Measurements from ENCODE around the gene PGM2L1.
"Not testable (repeated sequence)": the region's sequence is repeated elsewhere in the genome, so short reads cannot be mapped to it uniquely, and the experiment has no call there.

Gene PGM2L1

DNA sequence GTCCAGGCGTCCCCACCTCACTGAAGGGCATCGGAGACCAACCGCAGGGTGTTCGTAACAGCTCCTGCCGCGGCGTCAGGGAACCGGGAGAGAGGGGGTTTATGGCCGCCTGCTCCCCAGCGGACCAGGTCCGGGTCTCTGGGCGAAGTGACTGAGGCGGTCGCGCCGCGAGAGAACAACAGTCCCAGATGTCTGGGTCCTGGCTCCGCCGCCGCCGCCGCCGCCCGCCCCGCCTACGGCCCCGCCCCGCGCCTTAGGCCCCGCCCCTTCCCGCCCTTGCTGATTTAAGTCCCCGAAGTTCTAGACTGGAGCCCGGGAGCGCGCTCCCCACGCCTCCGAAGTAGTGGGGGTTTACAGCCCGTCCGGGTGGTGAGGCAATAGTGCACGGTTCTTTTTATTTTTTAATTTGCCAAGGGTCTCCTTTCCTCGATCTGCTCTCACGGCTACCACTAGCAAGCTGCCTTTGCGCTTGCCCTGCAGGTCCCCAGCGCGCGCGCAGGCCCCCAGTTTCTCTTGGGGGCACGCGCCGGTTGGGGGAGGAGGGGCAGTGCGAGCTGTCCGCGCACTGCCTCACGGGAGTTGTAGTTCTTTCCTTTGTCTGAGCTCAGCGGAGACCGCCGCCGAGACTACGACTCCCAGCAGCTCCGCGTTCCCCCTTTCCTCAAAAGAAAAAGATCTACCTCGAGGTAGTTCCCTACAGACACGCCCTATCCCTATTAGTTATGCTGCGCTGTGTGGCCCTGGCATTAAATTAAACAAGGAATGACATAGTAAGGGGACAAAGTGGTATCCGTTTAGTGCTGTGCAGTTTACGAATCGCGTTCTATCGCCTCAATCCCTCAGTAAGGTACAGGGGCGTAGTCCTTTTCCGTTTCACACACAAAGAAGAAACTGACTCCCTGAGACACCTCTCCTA is at the start of gene PGM2L1:
TSS of gene PGM2L1 (minus strand) at position 190 of the 916 bp plus-strand sequence. CDS start 272 bp downstream, outside the sequence.
- DNase-seq, result peak; percentile 91

DNA sequence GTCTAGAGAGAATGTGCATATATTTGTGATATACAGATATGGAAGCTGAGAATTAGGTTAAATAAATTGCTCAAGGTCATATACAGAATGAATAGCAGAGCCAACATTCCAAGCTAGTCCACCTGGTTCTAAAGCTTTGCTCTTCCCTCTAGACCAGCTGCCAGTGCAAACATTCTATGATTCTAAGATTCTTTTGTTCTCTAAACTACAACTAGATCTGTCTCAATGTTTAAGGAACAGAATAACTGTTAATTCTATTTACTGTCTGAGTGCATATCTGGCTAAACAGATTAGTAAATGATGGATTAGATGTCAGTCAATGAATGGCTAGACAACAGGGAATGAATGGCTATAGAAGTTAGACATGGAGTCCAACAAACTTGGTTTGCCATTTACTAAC is 49.5 kb upstream of the PGM2L1 start:
- no peak for DNase-seq

DNA sequence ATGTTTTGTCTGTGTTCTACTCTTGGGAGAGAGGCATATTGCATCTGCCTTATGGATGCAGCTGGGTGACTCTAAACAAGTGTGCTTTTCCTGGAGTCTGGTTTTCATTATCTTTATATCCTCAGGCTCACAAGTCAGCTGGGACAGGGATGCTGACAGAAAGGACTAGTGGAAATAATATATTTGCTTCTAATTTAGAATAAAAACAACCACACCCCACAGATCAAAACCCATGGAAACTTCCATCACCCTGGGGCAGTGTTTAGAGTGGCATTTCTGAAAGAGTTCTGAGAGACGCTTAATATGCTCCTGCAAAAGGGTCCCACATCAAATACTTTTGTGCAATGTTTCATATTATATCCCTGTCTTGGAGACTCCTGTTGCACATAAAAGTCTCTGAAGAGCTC is 48.3 kb upstream of the PGM2L1 start:
- no peak for DNase-seq

DNA sequence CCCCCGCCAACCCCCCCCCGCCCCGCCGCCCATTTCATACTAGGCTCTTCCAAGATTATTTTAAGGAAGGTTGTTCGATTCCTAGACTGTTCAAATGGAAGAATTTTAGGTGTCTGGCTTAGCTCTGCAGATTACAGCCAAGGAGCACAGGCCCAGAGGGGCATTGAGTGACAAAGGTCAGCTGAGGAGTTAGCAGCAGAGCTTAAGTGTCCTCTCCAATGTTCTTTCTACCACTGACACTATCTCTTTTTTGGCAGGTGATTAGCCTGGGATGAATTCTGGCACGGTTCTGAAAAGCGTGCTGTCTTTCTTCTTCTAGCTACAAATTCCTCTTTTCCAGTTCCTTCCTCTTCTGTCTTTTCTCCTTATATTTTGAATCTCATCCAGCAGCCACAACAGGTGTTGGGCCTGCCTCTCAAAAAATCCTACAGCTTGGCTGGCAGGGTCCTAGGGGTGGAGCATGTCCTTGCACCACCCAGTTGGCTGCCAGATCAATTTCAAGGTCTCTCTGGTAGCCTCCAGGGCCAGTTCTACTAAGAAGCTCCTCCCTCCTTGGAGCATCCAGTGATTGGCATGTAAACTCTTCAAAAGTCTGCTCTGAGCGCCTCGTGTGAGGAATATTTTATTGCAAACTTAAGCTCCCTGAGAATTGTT is 46.1 kb upstream of the PGM2L1 start:
- DNase-seq, result no peak

DNA sequence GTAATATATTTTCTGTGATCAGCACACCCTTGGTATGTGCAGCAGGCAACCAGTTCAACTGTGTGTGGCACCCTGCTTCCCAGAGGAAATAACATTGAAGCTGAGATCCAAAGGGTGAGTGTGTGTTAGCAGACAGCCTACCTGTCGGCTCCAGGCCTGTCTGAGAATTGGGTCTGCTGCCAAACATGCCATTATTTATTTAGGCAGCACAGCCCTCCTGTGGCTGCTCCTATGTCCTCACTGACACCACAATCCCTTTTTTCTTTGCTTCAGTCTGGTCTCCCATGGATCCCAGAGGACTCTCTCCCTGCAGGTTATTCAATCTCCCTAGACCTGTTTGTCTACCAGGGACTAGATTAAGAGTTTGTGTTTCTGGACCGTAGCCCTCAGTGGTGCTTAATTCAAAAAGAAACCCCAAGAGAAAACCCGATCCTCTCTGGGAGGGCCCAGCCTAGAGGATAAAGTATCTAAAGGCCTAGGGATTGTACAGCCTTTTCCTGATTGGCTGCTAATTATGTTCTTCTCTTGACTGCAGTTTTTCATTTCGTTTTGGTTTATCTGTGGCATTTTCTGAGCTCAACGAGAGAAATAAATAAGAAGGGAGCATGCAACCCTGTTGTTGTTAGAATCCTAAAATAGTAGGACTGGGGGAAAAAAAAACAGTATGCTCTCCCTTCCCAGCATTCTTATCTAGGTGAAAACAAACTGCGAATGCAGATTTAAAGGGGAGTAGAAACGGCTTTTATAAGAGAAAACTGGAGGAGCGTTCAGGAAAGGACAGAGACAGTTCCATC is 45.0 kb upstream of the PGM2L1 start:
- DNase-seq, result no peak

DNA sequence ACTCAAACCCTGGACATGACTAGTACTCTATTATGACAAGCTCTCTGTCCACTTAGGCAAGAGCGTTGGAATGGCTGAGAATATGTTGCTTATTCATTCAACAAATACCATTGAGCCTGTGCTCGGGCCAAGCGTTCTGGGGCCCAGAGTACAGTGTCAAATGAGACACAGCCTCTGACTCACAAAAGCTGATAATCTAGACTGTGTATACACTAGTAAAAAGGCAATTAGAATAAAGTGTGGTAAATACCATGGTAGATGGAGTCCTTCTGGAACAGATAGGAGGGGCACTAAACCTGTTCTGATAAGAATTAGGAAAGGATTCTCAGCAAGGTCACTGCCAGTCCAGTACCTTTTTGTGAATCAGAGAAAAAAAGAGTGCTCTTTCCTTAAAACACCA is 44.4 kb upstream of the PGM2L1 start:
- no peak for DNase-seq

DNA sequence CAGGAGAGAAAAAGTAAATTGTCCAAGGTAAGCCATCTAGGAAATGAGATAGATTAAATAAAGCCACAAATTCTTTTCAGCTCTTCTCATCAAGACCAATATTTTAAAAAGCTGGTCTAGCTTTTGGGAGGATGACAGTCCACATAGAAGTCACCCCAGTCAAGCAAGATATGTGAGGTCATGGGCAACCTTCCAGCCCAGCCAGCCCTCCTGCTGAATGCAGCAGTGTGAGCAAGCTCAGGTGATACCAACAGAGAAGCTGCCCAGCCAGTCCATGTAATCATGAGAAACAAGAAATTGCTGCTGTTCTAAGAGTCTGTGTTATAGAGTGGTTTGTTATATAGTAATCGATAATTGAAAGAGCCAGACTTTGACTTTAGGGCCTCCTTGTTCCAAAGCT is 40.4 kb upstream of the PGM2L1 start:
- no peak for DNase-seq

DNA sequence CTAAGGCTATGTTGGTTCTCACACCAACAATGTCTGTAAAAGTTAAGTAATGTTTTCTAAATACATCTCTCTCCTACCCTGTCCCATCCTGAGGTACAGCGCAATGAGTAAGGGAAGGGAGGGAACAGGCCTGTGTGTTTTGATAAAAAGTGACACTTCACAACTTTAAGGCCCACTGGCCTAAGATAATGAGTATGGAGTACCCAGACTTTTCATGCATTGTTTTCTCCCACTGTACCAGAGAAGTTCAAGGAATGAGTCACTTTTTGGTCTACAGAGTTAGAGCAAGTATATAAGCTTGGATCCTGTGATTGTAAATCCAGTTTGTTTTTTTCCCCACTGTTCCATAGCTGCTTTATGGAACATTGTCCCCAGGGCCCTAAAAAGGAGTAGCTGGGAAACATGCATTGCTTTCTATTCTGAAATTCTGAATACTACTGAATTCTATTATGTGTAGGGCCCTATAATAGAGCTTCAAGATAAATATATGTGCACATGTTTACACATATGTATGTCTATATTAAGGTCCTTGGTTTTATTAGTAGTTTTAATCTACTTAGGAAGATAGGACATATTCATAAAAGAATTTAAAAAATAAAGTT is 39.3 kb upstream of the PGM2L1 start:
- no peak for DNase-seq

DNA sequence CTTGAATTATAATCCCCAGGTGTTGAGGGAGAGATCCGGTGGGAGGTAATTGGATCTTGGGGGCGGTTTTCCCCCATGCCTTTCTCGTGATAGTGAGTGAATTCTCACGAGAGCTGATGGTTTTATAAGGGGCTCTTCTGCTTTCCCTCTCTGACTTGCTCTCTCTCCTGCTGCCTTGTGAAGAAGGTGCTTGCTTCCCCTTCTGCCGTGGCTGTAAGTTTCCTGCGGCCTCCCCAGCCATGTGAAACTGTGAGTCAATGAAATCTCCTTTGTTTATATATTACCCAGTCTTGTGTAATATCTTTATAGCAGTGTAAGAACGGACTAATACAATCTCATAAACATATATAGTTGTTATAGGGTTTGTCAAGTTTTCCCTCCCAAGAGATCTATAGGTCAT is 36.3 kb upstream of the PGM2L1 start:
- no peak for DNase-seq

DNA sequence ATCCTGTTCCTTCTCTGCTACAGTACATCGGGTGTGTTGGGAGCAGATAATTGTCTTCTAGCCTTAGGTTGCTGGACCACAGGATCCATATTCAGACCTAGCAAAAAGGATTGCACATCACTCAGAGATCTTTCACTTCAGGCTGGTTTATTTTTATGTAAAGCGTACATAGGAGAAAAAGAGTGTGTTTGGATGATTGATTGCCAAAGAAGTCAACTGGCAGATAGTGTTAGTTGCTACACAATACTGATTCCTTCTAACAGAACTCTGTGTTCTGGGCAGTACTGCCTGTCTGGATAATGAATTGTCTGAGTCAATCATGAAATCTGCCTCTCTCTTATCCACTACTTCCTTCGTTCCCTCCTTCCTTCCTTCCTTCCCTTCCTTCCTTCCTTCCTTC is 31.0 kb upstream of the PGM2L1 start:
- no peak for DNase-seq

DNA sequence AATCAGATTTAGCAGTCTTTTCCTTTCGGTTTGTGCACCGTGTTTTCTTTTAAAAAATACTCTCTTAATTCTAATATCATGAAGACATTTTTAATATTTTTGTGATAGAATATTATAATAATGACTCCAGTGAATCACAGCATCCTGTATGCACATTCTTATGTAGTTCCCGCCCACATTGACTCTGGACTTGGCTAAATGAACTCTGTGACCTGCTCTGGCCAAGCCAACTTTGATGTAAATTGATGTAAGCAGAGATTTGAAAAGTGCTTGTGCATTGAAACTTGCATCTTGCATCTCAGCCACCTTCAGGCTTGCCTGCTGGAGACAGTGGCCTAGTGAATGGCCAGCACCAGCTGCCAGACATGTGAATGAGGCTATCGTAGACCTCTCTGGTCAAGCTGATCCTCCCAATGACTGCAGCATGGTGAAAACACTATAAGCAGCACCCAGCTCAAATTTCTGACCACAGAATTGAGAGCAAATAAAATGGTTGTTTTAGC is 29.2 kb upstream of the PGM2L1 start:
- DNase-seq, result no peak

DNA sequence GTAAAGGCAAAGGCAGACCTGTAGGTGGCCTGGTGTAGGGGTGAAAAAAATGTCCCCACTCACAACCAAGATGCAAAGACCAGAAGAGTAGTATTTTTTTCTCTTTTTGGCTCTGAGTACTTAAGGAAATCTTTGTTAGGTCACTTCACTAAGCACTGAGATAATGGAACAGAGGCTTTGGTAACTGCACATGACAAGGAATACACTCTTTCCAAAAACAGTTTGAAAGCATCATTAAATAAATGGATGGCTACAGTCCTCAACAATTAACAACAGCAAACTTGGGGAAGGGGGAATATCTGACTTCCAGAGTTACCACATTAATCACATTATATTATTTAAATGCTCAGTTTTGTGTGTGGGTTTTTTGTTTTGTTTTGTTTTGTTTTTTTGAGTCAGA is 26.9 kb upstream of the PGM2L1 start:
- DNase-seq, result no peak

DNA sequence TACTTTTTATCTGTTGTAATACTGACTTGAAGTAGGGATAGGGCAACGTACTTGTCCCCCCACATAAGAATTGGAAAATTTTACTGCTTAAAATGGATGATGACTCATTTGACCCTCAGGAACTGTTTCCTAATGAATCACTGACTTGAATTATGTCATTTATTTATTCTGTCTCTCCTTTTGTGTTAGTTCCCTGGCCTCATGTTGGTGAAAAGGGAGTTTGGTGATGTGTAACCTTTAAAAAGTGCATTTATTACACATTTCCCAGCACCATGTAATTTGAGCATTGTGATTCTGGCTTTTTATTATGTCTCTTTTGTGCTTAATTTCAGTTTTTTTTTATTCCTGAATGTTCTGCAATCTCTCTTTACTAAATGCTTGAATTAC is 20.3 kb upstream of the PGM2L1 start:
- no peak for DNase-seq

DNA sequence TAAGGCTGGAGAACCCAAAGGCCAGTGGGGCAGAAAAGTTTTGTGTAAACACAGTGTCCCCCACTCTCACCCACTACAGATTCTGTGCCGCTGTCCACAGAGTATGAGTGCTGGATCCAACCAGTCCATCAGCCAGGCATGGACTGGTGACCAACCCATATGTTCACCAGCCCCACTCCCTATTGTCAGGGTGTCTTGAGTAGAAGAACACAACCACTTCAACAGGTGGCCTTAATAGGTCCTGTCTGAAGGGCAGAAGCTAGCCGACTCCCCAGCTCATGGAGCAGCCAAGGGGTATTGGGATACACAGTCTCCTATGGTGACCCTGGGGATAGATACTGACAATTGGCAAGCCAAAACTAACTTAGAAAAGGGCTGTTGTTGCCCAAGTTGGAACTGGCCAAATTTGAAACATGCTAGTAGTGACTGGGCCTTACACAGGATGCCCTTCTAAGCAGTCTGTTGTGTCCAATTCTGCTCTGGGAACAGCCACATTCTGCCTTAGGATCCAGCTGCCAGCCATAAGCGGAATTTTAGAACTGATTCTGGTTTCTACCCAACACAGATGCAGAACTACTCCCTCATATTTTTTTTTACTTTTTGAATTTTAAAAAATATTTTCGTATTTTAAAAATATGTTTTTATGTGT is 19.8 kb upstream of the PGM2L1 start:
- DNase-seq, result no peak

DNA sequence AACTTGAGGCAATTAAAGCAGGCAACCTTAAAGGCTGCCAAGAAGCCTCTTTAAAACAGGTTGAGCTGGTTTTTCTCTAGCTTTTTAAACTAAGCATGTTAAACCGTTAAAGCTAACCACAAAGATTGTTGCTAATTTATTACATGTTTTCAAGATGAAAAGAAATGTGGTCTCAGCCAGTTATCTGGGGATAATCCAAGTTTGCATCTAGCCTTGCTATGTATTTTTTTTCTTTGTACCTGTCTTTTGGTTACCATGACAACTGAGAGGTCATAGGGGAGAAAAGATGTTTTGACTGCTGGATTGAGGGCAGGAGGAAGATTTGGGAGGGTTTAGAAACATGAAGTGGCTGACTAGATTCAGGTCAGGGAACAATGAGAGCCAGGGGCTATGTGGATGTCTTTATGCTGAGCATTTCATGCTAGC is 19.2 kb upstream of the PGM2L1 start:
- DNase-seq, result no peak

DNA sequence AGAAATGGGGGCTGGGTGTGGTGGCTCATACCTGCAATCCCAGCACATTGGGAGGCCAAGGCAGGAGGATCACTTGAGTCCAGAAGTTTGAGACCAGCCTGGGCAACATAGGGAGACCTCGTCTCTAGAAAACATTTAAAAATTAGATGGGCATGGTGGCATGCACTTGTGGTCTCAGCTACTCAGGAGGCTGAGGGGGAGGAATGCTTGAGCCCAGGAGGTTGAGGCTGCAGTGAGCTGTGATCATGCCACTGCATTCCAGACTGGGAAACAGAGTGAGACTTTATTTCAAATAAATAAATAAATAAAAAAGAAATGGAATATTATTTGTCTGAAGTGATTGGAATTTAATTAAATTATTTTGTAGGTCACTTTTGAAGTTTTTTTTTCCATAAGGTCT is 18.7 kb upstream of the PGM2L1 start:
- not testable (repeated sequence) for DNase-seq

DNA sequence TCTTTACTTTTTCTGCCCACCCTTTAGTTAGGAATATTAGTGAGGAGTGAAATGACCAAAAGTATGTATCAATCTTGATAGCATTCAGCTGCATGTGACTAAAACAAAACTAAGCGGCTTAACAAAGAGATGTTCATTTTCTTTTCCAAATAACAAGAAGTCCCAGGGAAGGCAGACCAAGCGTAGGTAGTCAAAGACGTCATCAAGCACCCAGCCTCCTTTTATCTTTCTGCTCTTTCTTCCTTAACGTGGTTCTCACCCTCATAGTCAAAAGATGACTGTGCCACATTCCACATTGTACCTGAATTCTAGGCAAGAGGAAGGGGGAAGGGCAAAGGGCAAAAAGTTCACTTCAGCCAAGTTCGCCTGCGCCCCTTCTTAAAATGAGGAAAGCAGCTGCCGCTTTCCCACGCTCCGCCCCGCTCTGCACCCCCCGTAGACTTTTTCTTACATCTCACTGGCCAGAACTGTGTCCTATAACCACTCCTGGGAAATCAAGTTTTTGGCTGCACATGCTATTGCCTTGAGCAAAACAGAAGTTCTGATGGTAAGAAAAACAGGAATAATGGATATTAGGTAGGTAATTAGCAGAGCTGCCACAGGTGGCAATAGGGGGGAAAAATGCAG is 14.6 kb upstream of the PGM2L1 start:
- no peak for DNase-seq

DNA sequence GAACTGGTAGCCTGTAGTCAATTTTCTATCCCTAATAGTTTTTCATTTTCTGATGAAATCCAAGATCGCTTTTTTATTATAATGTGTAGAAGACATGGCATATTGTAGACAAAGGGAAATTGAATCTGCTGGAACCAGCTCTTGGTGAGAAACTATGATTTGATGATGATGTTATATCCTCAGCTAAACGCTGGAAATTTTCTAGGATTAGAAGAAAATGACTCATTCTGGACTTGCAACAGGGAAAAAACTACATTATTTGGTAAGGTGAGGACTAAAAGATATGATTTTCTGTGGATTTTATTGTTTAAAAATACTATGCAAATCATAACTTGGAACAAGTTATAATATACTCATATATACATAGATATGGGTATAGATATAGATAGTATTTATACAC is 14.1 kb upstream of the PGM2L1 start:
- DNase-seq, result no peak

DNA sequence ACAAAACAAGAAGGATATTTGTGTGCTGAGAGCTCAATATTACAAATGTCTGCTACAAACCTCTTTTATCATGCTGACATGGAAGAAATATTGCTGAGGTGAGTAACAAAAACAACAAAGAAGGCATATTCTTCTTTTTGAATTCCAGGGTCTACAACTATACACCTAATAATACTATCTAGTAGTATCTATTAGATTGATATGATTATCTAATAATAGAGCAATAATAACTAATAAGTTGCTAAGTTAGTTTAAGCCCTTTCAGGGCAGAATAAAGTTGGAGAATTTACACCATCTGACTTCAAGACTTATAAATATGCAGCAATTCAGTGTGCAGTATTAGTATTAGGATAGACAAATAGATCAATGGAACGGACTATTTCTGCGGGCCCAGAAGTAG is 11.4 kb upstream of the PGM2L1 start:
- no peak for DNase-seq

DNA sequence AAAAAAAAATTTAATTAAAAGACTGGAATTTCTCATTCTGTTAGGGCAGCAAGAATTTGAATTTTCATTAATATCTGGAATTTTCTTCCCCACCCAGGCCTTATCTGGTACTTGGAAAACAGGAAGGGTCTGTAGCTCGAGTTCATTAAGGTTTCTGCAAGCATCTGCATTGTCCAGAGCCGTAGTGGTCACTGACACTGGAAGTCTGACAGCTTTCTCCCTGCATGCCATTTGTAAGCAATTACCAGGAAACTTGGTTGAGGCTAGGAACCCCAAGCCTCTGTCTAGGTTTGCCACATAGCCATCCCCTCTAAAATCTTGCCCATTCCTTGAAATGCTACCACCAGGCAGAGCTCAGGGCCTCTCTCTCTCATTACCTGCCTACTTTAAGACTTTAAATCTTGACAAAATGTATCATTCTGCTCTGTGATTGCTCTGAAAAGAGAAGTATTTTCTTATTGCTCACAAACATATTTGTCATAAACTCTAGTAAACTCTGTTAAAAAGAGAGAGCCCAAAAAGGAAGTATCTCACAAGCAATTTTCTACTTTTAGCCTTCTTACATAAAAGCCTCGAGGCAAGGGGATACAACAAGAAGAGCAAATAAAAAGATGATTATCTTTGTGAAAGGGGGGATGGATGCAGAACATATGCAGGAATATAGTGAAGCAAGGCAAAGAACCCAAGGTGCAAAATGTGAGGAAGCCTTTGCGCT is 5.5 kb upstream of the PGM2L1 start:
- no peak for DNase-seq

DNA sequence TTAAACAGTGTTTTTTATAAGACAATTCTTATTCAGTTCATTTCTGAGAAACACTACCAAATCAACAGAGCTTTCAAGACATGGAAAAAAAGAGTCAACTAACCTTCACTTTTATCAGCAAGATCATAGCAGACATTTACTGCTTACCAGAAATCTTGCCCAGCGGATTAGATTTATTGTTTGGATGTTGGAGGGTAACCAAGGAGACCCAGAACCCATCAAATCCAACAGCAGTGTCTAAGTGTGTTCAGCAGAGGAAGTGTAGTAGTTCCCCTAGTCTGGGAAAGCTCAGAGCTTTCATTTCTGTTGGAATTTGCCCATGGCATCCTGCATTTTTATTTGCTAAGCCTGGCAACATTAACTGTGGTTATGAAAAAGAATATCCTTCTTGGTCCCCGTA is 2.4 kb upstream of the PGM2L1 start:
- DNase-seq, result no peak

Data from activated CD4-positive, alpha-beta T cell treated with anti-CD3 and anti-CD28 coated beads, Interleukin-2, amount 50 U/mL, for 4 hours (primary cell).